Gastroesophageal sphincter (tissue), 4 donors: ENCODE data around the gene ADAMTS14. TPM values are rescaled to one million over a fixed set of nuclear protein-coding genes. Genes with fewer than 3 reads are reported as not detected.

Experiments
- ATAC-seq: fragments of 150-250 bp; one replicate; pipeline ENCODE4 v1.9.1; 2016; ENCODE audit warnings: mild to moderate bottlenecking, moderate library complexity
- H3K27ac ChIP-seq, 4 donors: fragments of 200-600 bp; sonication (generic) in 3 of 4; 1 replicate in 3 of 4; 2 replicates in 1 of 4; pipeline ENCODE4 v1.5.1; 2016 to 2019
- H3K27me3 ChIP-seq: fragments of 200-600 bp; sonication (generic); one replicate; pipeline ENCODE4 v1.5.1; 2019
- H3K36me3 ChIP-seq, 2 donors: fragments of 200-600 bp; sonication (generic); one replicate each; pipeline ENCODE4 v1.5.1; 2019; ENCODE audit warnings: control low read depth in 1 of 2
- H3K4me1 ChIP-seq, 3 donors: fragments of 200-600 bp; sonication (generic); 1 replicate in 2 of 3; 2 replicates in 1 of 3; pipeline ENCODE4 v1.5.1; 2016 to 2019; ENCODE audit warnings: control low read depth in 2 of 3
- H3K4me3 ChIP-seq, 2 donors: fragments of 200-600 bp; sonication (generic); one replicate each; pipeline ENCODE4 v1.5.1; 2019; ENCODE audit warnings: mild to moderate bottlenecking in 1 of 2, moderate library complexity in 1 of 2
- H3K9me3 ChIP-seq, 3 donors: fragments of 200-600 bp; sonication (generic); one replicate each; pipeline ENCODE4 v1.5.1; 2017 to 2019; ENCODE audit warnings: control low read depth in 2 of 3
- CTCF ChIP-seq, 4 experiments: fragments of 200-600 bp in 2 of 4; fragments of 450-650 bp in 2 of 4; sonication (generic) in 1 of 4; IDR thresholded peaks; one replicate each; pipeline ENCODE4 v1.5.1; 2017 to 2019; ENCODE audit warnings: antibody characterized with exemption in 4 of 4, mild to moderate bottlenecking in 2 of 4, moderate library complexity in 2 of 4
- EP300 ChIP-seq: sonication (generic); formaldehyde crosslinking; IDR thresholded peaks from one replicate; pipeline ENCODE4 v1.6.1; 2017; ENCODE audit warnings: antibody characterized with exemption, mild to moderate bottlenecking
- POLR2A ChIP-seq, 2 donors: fragments of 450-650 bp; IDR thresholded peaks; one replicate each; pipeline ENCODE4 v1.6.1; 2017; ENCODE audit warnings: antibody characterized with exemption in 2 of 2, mild to moderate bottlenecking in 2 of 2, moderate library complexity in 1 of 2
- POLR2AphosphoS5 ChIP-seq: sonication (generic); formaldehyde crosslinking; IDR thresholded peaks from one replicate; pipeline ENCODE4 v1.6.1; 2017; ENCODE audit warnings: antibody characterized with exemption
- WGBS, 2 donors: methylation state at CpG; one replicate each; pipeline ENCODE4 v1.1.5; 2018; ENCODE audit warnings: low coverage in 1 of 2; 5-methylcytosine and 5-hydroxymethylcytosine counted together
- total RNA-seq, 4 donors: library from RNA; depleted of rRNA; stranded (reverse); fragments of >200 nt; gene quantifications; one replicate each; pipeline ENCODE4 v1.1.0, GENCODE V29; 2016

ADAMTS14 gene
- total RNA-seq, 4 donors from 2014 or later = 0.04 to 0.27 TPM; not detected in 2

GRCh38 chr10:70743879-70744278, 71.6 kb downstream of the ADAMTS14 start:
- no peak for ATAC-seq
- Histone ChIP-seq H3K4me3 (no peak overlapping the region), H3K36me3 (no peaks in the 10 kb centered on the region), H3K27me3 (no peaks in the 10 kb centered on the region), H3K9me3 (no peaks in the 10 kb centered on the region), H3K27ac (no peak overlapping the region), H3K4me1 (peaks cover 0 to 20% (median 9%) of the 10 kb centered on the region in 3 donors)
- 80 to 100% methylated on average over 1 to 2 of the region's 13 CpGs for WGBS, 2 donors
- TF ChIP-seq POLR2AphosphoS5 (no peak), POLR2A (IDR thresholded peaks at IDR 0.05) (no peak), CTCF (IDR thresholded peaks at IDR 0.05) (no peak), EP300 (no peak)

GRCh38 chr10:70744617-70745143, 72.4 kb downstream of the ADAMTS14 start:
- H3K4me1 ChIP-seq = peaks cover 0 to 20% (median 9%) of the 10 kb centered on the region in 3 donors
- no peaks in the 10 kb centered on the region for H3K36me3 ChIP-seq
- TF ChIP-seq POLR2A (IDR thresholded peaks at IDR 0.05) (no peak), POLR2AphosphoS5 (no peak), EP300 (no peak), CTCF (IDR thresholded peaks at IDR 0.05) (no peak)
- no peak overlapping the region for H3K27ac ChIP-seq
- H3K27me3 ChIP-seq = no peaks in the 10 kb centered on the region
- 48 to 67% methylated on average over 3 to 6 of the region's 6 CpGs for WGBS, 2 donors
- H3K4me3 ChIP-seq = no peak overlapping the region
- ATAC-seq = no peak
- no peaks in the 10 kb centered on the region for H3K9me3 ChIP-seq

GRCh38 chr10:70745555-70745954, 73.2 kb downstream of the ADAMTS14 start:
- Histone ChIP-seq H3K4me3 (no peak overlapping the region), H3K27ac (no peak overlapping the region), H3K27me3 (no peaks in the 10 kb centered on the region), H3K4me1 (peaks cover 0 to 20% (median 9%) of the 10 kb centered on the region in 3 donors), H3K36me3 (no peaks in the 10 kb centered on the region), H3K9me3 (no peaks in the 10 kb centered on the region)
- TF ChIP-seq CTCF (IDR thresholded peaks at IDR 0.05) = no peak
- TF ChIP-seq POLR2A (IDR thresholded peaks at IDR 0.05) = no peak
- no peak for TF ChIP-seq POLR2AphosphoS5
- no peak for TF ChIP-seq EP300
- no peak for ATAC-seq
- 90 to 100% methylated on average over 1 to 2 of the region's 2 CpGs for WGBS, 2 donors

- no peaks in the 10 kb centered on the region for H3K36me3 ChIP-seq
- no peaks in the 10 kb centered on the region for H3K27me3 ChIP-seq
- TF ChIP-seq CTCF (IDR thresholded peaks at IDR 0.05) = no peak
- no peak for TF ChIP-seq EP300
- no peak for TF ChIP-seq POLR2A (IDR thresholded peaks at IDR 0.05)
- no peak for TF ChIP-seq POLR2AphosphoS5
- H3K9me3 ChIP-seq = no peaks in the 10 kb centered on the region
- WGBS, 2 donors = 83 to 89% methylated on average over 4 to 7 of the region's 15 CpGs
- H3K4me3 ChIP-seq = no peak overlapping the region
- no peak overlapping the region for H3K27ac ChIP-seq
- no peak for ATAC-seq
- peaks cover 0 to 13% (median 9%) of the 10 kb centered on the region in 3 donors for H3K4me1 ChIP-seq
Measured at GRCh38 chr10:70747192-70747965, 75.1 kb downstream of the ADAMTS14 start.

GRCh38 chr10:70748305-70748704, 76.0 kb downstream of the ADAMTS14 start:
- no peak overlapping the region for H3K4me3 ChIP-seq
- 80% methylated on average over 3 of the region's 3 CpGs; no CpG with 5 or more reads in 1 of the 2 donors for WGBS, 2 donors
- H3K9me3 ChIP-seq = no peaks in the 10 kb centered on the region
- TF ChIP-seq POLR2AphosphoS5 (no peak), EP300 (no peak), CTCF (IDR thresholded peaks at IDR 0.05) (no peak), POLR2A (IDR thresholded peaks at IDR 0.05) (no peak)
- H3K4me1 ChIP-seq = peaks cover 0 to 3% (median under 1%) of the 10 kb centered on the region in 3 donors
- no peak for ATAC-seq
- H3K27me3 ChIP-seq = no peaks in the 10 kb centered on the region
- H3K27ac ChIP-seq = no peak overlapping the region
- H3K36me3 ChIP-seq = no peaks in the 10 kb centered on the region
